GM23248 (cell line): ENCODE measurements around the gene MAF. TPM values are rescaled to one million over a fixed set of nuclear protein-coding genes. Genes with fewer than 3 reads are reported as not detected.

Experiments used
- DNase-seq: peaks from one replicate; pipeline ENCODE4 v3.0.0-alpha.2; 2015
- H2AFZ ChIP-seq: fragments of 200-600 bp; sonication (generic); 2 replicates; pipeline ENCODE4 v1.6.1; 2016; ENCODE audit warnings: antibody characterized with exemption
- H3F3A ChIP-seq: fragments of 200-600 bp; sonication (generic); 2 replicates; pipeline ENCODE4 v1.6.1; 2016; ENCODE audit warnings: mild to moderate bottlenecking, antibody characterized with exemption, mixed run types; ENCODE audit not compliant: insufficient read depth
- H3K27ac ChIP-seq: fragments of 200-600 bp; sonication (generic); 2 replicates; pipeline ENCODE4 v1.5.1; 2016; ENCODE audit warnings: mild to moderate bottlenecking
- H3K27me3 ChIP-seq: fragments of 200-600 bp; sonication (generic); replicated peaks from 2 replicates; pipeline ENCODE4 v1.6.1; 2016; ENCODE audit warnings: mild to moderate bottlenecking; ENCODE audit not compliant: insufficient read depth
- H3K36me3 ChIP-seq: fragments of 200-600 bp; sonication (generic); 2 replicates; pipeline ENCODE4 v1.6.1; 2016; ENCODE audit warnings: low read depth, mild to moderate bottlenecking
- H3K4me1 ChIP-seq: fragments of 200-600 bp; sonication (generic); 2 replicates; pipeline ENCODE4 v1.6.1; 2016; ENCODE audit warnings: mild to moderate bottlenecking; ENCODE audit not compliant: insufficient read depth
- H3K4me2 ChIP-seq: fragments of 200-600 bp; sonication (generic); one replicate; pipeline ENCODE4 v1.6.1; 2016; ENCODE audit warnings: mild to moderate bottlenecking; ENCODE audit not compliant: unreplicated experiment
- H3K4me3 ChIP-seq: fragments of 200-600 bp; sonication (generic); 2 replicates; pipeline ENCODE4 v1.5.1; 2016; ENCODE audit warnings: mild to moderate bottlenecking
- H3K79me2 ChIP-seq: fragments of 200-600 bp; sonication (generic); 2 replicates; pipeline ENCODE4 v1.6.1; 2016; ENCODE audit warnings: mild to moderate bottlenecking; ENCODE audit not compliant: insufficient read depth
- H3K9ac ChIP-seq: fragments of 200-600 bp; sonication (generic); 2 replicates; pipeline ENCODE4 v1.6.1; 2016; ENCODE audit warnings: mild to moderate bottlenecking
- H3K9me2 ChIP-seq: fragments of 200-600 bp; sonication (generic); 2 replicates; pipeline ENCODE4 v1.6.1; 2016; ENCODE audit warnings: mixed run types, mild to moderate bottlenecking, moderate library complexity; ENCODE audit not compliant: insufficient read depth
- H3K9me3 ChIP-seq: fragments of 200-600 bp; sonication (generic); one replicate; pipeline ENCODE4 v1.6.1; 2017; ENCODE audit warnings: low read depth
- H4K20me1 ChIP-seq: fragments of 200-600 bp; sonication (generic); 2 replicates; pipeline ENCODE4 v1.6.0; 2016; ENCODE audit not compliant: insufficient read depth
- EZH2 ChIP-seq: fragments of 200-600 bp; sonication (generic); IDR thresholded peaks from 2 replicates; pipeline ENCODE4 v1.6.1; 2018; ENCODE audit warnings: antibody characterized with exemption, mild to moderate bottlenecking; ENCODE audit not compliant: insufficient read depth, poor library complexity, severe bottlenecking
- EZH2phosphoT487 ChIP-seq: fragments of 200-600 bp; sonication (generic); IDR thresholded peaks from 2 replicates; pipeline ENCODE4 v1.6.1; 2018; ENCODE audit warnings: antibody characterized with exemption, moderate library complexity, mild to moderate bottlenecking, low read depth; ENCODE audit not compliant: insufficient read depth
- WGBS, 2 experiments: methylation state at CpG; one replicate each; pipeline ENCODE4 v1.1.6; 2015 to 2017; ENCODE audit warnings: low lambda C conversion rate in 2 of 2, low coverage in 1 of 2; ENCODE audit errors: missing lambda C conversion rate in 2 of 2; 5-methylcytosine and 5-hydroxymethylcytosine counted together
- in situ Hi-C: fragments of 300-500 bp; cut with MboI; formaldehyde crosslinking; loops from 2 replicates; pipeline ENCODE4 v1.15.0; 2020
- polyA plus RNA-seq: library from polyadenylated mRNA; unstranded; fragments of >200 nt; fragmentation: Nextera tagmentation; extraction: Ambion mirVana; gene quantifications from 2 replicates; pipeline ENCODE4 v1.2.1, GENCODE V29; 2016
- total RNA-seq: library from RNA; depleted of rRNA; stranded (reverse); fragments of >200 nt; shearing (Covaris generic); gene quantifications from 2 replicates; pipeline ENCODE4 v1.2.3, GENCODE V29; 2014

Gene MAF
- total and polyA plus RNA-seq, 2 experiments from 2014 or later: 0.22 TPM; not detected in 1

GRCh38 chr16:79638386-79638785 lies 37.8 kb upstream of the MAF start:
- Histone ChIP-seq H3K9ac (no peak overlapping the region), H3K27me3 (no peaks in the 10 kb centered on the region), H3K4me2 (no peak overlapping the region), H3K36me3 (no peaks in the 10 kb centered on the region), H4K20me1 (no peaks in the 10 kb centered on the region), H3K9me3 (no peaks in the 10 kb centered on the region), H3F3A (no peaks in the 10 kb centered on the region), H3K4me3 (no peak overlapping the region), H3K79me2 (no peaks in the 10 kb centered on the region), H3K9me2 (no peaks in the 10 kb centered on the region), H3K27ac (no peak overlapping the region), H3K4me1 (no peaks in the 10 kb centered on the region), H2AFZ (no peak overlapping the region)
- in situ Hi-C loops: no loop called here
- no peak for DNase-seq
- whole genome bisulfite sequencing, 2 experiments: 23 to 31% methylated on average over 5 of the region's 5 CpGs
- TF ChIP-seq EZH2 (no peak), EZH2phosphoT487 (no peak)

- H3K27ac ChIP-seq: no peak overlapping the region
- no peak overlapping the region for H3K9ac ChIP-seq
- in situ Hi-C loops: no loop called here
- no peak for TF ChIP-seq EZH2phosphoT487
- TF ChIP-seq EZH2: no peak
- no peaks in the 10 kb centered on the region for H3K27me3 ChIP-seq
- H3K79me2 ChIP-seq: no peaks in the 10 kb centered on the region
- H3K4me3 ChIP-seq: no peak overlapping the region
- H3K4me1 ChIP-seq: no peaks in the 10 kb centered on the region
- no peaks in the 10 kb centered on the region for H3K9me2 ChIP-seq
- H3K9me3 ChIP-seq: no peaks in the 10 kb centered on the region
- H3F3A ChIP-seq: no peaks in the 10 kb centered on the region
- no peaks in the 10 kb centered on the region for H4K20me1 ChIP-seq
- H3K4me2 ChIP-seq: no peak overlapping the region
- no peaks in the 10 kb centered on the region for H3K36me3 ChIP-seq
- 27 to 42% methylated on average over 2 of the region's 2 CpGs for WGBS, 2 experiments
- no peak overlapping the region for H2AFZ ChIP-seq
- DNase-seq: no peak
Observed at GRCh38 chr16:79635488-79635887, 35.0 kb upstream of the MAF start.

GRCh38 chr16:79634298-79634697 lies 33.8 kb upstream of the MAF start:
- in situ Hi-C loops: no loop called here

GRCh38 chr16:79632289-79632688 lies 31.8 kb upstream of the MAF start:
- no peak overlapping the region for H3K9ac ChIP-seq
- H3K9me2 ChIP-seq: no peaks in the 10 kb centered on the region
- DNase-seq: no peak
- TF ChIP-seq EZH2phosphoT487: no peak
- no peak for TF ChIP-seq EZH2
- no peak overlapping the region for H2AFZ ChIP-seq
- H3K4me1 ChIP-seq: no peaks in the 10 kb centered on the region
- H3K4me2 ChIP-seq: no peak overlapping the region
- no peak overlapping the region for H3K27ac ChIP-seq
- no peak overlapping the region for H3K4me3 ChIP-seq
- H3K9me3 ChIP-seq: no peaks in the 10 kb centered on the region
- no peaks in the 10 kb centered on the region for H4K20me1 ChIP-seq
- no peaks in the 10 kb centered on the region for H3K36me3 ChIP-seq
- H3F3A ChIP-seq: no peaks in the 10 kb centered on the region
- in situ Hi-C loops: no loop called here
- no peaks in the 10 kb centered on the region for H3K27me3 ChIP-seq
- H3K79me2 ChIP-seq: no peaks in the 10 kb centered on the region
- 32 to 45% methylated on average over 6 to 7 of the region's 7 CpGs for WGBS, 2 experiments

More at GRCh38 chr16:79634298-79634697, 33.8 kb upstream of the MAF start:
- Histone ChIP-seq H3K36me3 (no peaks in the 10 kb centered on the region), H3K27ac (no peak overlapping the region), H4K20me1 (no peaks in the 10 kb centered on the region), H3F3A (no peaks in the 10 kb centered on the region), H3K9ac (no peak overlapping the region), H2AFZ (no peak overlapping the region), H3K4me2 (no peak overlapping the region), H3K4me1 (no peaks in the 10 kb centered on the region), H3K4me3 (no peak overlapping the region), H3K9me3 (no peaks in the 10 kb centered on the region), H3K9me2 (no peaks in the 10 kb centered on the region), H3K79me2 (no peaks in the 10 kb centered on the region), H3K27me3 (no peaks in the 10 kb centered on the region)
- 68 to 74% methylated on average over 7 of the region's 7 CpGs for WGBS, 2 experiments
- TF ChIP-seq EZH2phosphoT487 (no peak), EZH2 (no peak)
- no peak for DNase-seq

- WGBS, 2 experiments: 66 to 68% methylated on average over 6 of the region's 6 CpGs
- Histone ChIP-seq H3K4me3 (no peak overlapping the region), H3K27ac (no peak overlapping the region), H2AFZ (no peak overlapping the region), H3K4me1 (no peaks in the 10 kb centered on the region), H3K4me2 (no peak overlapping the region), H3K27me3 (no peaks in the 10 kb centered on the region), H3K36me3 (no peaks in the 10 kb centered on the region), H3K79me2 (no peaks in the 10 kb centered on the region), H3K9me3 (no peaks in the 10 kb centered on the region), H3K9me2 (no peaks in the 10 kb centered on the region), H4K20me1 (no peaks in the 10 kb centered on the region), H3K9ac (no peak overlapping the region), H3F3A (no peaks in the 10 kb centered on the region)
- no peak for DNase-seq
- no peak for TF ChIP-seq EZH2
- in situ Hi-C loops: no loop called here
Observed at GRCh38 chr16:79628988-79629387, 28.5 kb upstream of the MAF start.
